Parathyroid adenoma (tissue), 2 donors: Measurements from ENCODE around the gene EID1.
A peak's percentile ranks its signal among the peaks of the same experiment; 100 is the strongest.
"Not testable (repeated sequence)": the region's sequence is repeated elsewhere in the genome, so short reads cannot be mapped to it uniquely, and the experiment has no call there.

Source experiments
- H2AFZ ChIP-seq: fragments of 300-600 bp; sonication (generic); one replicate; pipeline ENCODE4 v1.7.0; 2017; ENCODE audit warnings: antibody characterized with exemption, mild to moderate bottlenecking
- H3K27ac ChIP-seq: fragments of 300-600 bp; sonication (generic); one replicate; pipeline ENCODE4 v1.7.0; 2017
- H3K27me3 ChIP-seq: fragments of 300-600 bp; sonication (generic); one replicate; pipeline ENCODE4 v1.7.0; 2017; ENCODE audit warnings: low read length; ENCODE audit not compliant: control insufficient read depth, insufficient read depth
- H3K36me3 ChIP-seq: fragments of 300-600 bp; sonication (generic); one replicate; pipeline ENCODE4 v1.7.0; 2017; ENCODE audit warnings: low read length; ENCODE audit not compliant: control insufficient read depth, insufficient read depth
- H3K4me1 ChIP-seq: fragments of 300-600 bp; sonication (generic); one replicate; pipeline ENCODE4 v1.7.0; 2017; ENCODE audit warnings: control low read depth
- H3K4me2 ChIP-seq: fragments of 300-600 bp; sonication (generic); one replicate; pipeline ENCODE4 v1.7.0; 2017; ENCODE audit warnings: low read length
- H3K4me3 ChIP-seq: fragments of 300-600 bp; sonication (generic); one replicate; pipeline ENCODE4 v1.7.0; 2017; ENCODE audit warnings: low read depth, low read length
- H3K79me2 ChIP-seq: fragments of 300-600 bp; sonication (generic); one replicate; pipeline ENCODE4 v1.7.0; 2017; ENCODE audit warnings: control low read depth
- H3K9ac ChIP-seq: fragments of 300-600 bp; sonication (generic); one replicate; pipeline ENCODE4 v1.7.0; 2017; ENCODE audit warnings: mild to moderate bottlenecking
- H3K9me3 ChIP-seq: fragments of 300-600 bp; sonication (generic); one replicate; pipeline ENCODE4 v1.7.0; 2017; ENCODE audit warnings: low read length; ENCODE audit not compliant: control insufficient read depth
- TF ChIP-seq, protein P1 (sequence below): fragments of 300-600 bp; sonication (generic); IDR thresholded peaks from one replicate; pipeline ENCODE4 v1.7.0; 2017; ENCODE audit warnings: antibody characterized with exemption, mild to moderate bottlenecking
- donor health status: primary hyperparathyroidism.

EID1 gene

DNA sequence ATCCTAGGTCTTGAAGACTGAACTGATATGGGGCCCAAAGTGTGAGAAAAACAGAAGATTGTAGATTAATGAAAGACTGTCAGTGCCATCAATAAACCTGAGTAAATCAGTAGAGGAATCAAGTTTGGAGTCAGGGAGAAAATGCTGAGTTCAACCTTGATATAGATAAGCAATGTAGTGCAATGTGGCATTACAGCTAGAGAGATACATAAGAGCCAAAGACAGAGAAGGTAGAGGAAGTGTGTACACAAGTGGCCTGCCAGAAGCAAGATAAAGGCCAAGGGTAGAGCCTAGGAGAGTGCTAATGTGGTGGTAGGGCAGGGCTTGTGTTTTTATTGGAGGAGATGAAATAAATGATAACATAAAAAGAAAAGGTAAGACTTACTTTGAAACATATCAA lies 26.0 kb upstream of the EID1 start:
- Histone ChIP-seq H2AFZ (no peak overlapping the region), H3K4me2 (no peak overlapping the region), H3K27ac (no peak overlapping the region), H3K27me3 (no peaks in the 10 kb centered on the region), H3K4me1 (no peaks in the 10 kb centered on the region), H3K4me3 (no peak overlapping the region), H3K9me3 (no peaks in the 10 kb centered on the region), H3K36me3 (no peaks in the 10 kb centered on the region), H3K79me2 (no peaks in the 10 kb centered on the region), H3K9ac (no peak overlapping the region)
- TF ChIP-seq, protein P1, sequence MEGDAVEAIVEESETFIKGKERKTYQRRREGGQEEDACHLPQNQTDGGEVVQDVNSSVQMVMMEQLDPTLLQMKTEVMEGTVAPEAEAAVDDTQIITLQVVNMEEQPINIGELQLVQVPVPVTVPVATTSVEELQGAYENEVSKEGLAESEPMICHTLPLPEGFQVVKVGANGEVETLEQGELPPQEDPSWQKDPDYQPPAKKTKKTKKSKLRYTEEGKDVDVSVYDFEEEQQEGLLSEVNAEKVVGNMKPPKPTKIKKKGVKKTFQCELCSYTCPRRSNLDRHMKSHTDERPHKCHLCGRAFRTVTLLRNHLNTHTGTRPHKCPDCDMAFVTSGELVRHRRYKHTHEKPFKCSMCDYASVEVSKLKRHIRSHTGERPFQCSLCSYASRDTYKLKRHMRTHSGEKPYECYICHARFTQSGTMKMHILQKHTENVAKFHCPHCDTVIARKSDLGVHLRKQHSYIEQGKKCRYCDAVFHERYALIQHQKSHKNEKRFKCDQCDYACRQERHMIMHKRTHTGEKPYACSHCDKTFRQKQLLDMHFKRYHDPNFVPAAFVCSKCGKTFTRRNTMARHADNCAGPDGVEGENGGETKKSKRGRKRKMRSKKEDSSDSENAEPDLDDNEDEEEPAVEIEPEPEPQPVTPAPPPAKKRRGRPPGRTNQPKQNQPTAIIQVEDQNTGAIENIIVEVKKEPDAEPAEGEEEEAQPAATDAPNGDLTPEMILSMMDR: no peak

DNA sequence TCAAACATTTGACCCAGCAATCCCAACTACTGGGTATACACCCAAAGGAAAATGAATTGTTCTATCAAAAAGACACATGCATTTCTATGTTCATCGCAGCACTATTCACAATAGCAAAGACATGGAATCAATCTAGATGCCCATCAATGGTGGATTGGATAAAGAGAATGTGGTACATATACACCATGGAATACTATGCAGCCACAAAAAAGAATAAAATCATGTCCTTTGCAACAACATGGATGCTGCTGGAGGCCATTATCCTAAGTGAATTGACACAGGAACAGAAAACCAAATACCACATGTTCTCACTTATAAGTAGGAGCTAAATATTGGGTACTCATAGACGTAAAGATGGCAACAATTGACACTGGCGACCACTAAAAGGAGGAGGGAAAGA lies 23.5 kb upstream of the EID1 start:
- H3K9ac ChIP-seq, H3K79me2 ChIP-seq, H3K4me2 ChIP-seq, H3K4me1 ChIP-seq, H3K36me3 ChIP-seq, H3K4me3 ChIP-seq, H3K9me3 ChIP-seq, H2AFZ ChIP-seq, H3K27ac ChIP-seq, H3K27me3 ChIP-seq: not testable (repeated sequence)

DNA sequence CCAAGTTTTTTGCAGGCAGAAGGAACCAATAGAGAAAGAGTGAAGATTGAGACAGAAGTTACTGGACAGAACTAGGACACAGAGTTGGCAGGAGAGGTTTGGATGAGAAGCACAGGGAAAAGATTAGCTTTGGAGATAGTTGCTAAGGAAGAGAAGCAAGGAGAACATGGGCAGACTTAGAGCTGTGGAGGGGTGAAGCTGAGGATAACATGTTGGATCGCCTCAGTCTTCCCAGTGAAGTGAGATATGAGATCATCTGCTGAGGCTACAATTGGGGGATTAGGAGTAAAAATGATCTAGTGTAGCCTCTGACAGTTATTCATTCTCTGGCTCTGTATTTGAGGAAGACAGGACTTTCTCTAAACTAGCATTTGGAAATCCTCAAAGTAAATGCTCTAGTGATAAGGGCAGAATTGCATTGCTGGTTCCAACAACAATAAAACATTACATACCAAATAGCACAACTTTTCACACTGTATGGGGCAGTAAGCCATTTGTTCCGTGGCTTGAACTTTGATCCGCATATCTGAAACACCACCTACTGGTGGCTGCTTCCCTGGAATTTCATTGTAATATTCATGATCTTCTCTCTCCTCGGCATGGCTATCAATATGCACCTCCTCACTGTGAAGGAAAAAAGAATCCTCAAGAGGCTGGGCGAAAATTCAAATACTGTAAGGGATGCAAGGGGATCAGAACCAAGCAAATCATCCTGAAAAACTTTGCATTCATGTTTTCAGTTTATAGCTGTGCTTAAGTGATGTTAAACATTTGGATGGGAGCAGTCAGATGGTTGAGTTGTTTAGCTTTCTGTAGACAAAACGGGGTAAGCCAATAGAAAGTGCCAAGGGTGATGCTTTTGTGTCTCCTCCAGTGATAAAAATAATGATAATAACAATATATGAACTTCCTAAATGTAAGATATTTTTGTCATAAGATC lies 22.2 kb upstream of the EID1 start:
- no peak overlapping the region for H3K4me2 ChIP-seq
- H3K4me1 ChIP-seq: no peaks in the 10 kb centered on the region
- H3K36me3 ChIP-seq: no peaks in the 10 kb centered on the region
- no peak overlapping the region for H3K4me3 ChIP-seq
- no peaks in the 10 kb centered on the region for H3K9me3 ChIP-seq
- H3K9ac ChIP-seq: no peak overlapping the region
- no peaks in the 10 kb centered on the region for H3K79me2 ChIP-seq
- H3K27ac ChIP-seq: no peak overlapping the region
- H3K27me3 ChIP-seq: no peaks in the 10 kb centered on the region
- peak overlapping the region; percentile 20 for H2AFZ ChIP-seq
- TF ChIP-seq, protein P1: peak; percentile 10

DNA sequence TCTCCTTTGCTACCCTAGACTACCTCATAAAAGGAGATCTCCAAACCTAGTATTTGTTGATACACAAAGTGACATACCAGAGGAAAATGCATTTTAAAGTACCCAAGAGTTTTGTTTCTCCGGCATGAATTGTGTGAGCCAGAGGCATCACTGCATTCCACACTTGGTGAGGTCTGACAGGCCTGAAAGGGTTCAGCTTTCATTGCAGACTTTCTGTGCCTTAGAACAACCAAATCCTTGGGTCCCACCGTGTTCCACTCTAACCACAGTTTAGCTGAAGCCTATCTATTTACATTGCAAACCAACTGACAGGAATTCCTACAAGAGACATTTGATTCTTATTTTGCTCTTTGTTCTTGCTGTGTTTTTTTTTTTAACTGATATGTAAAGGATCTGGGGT lies 21.0 kb upstream of the EID1 start:
- Histone ChIP-seq H3K36me3 (no peaks in the 10 kb centered on the region), H3K79me2 (no peaks in the 10 kb centered on the region), H2AFZ (no peak overlapping the region), H3K4me3 (no peak overlapping the region), H3K4me1 (no peaks in the 10 kb centered on the region), H3K27ac (no peak overlapping the region), H3K9ac (no peak overlapping the region), H3K27me3 (no peaks in the 10 kb centered on the region), H3K9me3 (no peaks in the 10 kb centered on the region), H3K4me2 (no peak overlapping the region)
- TF ChIP-seq, protein P1: no peak

DNA sequence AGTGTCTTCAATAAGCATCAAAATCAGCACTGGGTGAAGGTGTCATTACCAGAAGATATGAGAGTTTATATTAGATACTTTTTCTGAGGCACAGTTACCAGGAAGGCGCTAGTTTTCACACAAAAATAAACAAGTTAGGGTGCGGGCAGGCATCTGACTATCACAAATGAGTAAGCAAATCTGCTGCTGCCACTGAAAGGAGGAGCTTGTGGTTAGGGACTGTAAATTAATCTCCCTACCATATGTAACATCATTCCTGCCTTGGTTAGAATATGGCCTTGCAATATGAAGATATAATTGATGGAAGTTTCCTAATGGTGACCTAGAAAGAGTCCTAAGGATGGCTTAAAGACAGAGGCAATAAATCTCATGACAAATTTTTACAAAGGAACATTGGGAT lies 19.5 kb upstream of the EID1 start:
- Histone ChIP-seq H3K27ac (no peak overlapping the region), H3K79me2 (no peaks in the 10 kb centered on the region), H3K36me3 (no peaks in the 10 kb centered on the region), H3K4me1 (no peaks in the 10 kb centered on the region), H3K27me3 (no peaks in the 10 kb centered on the region), H2AFZ (no peak overlapping the region), H3K4me2 (no peak overlapping the region), H3K9ac (no peak overlapping the region), H3K9me3 (no peaks in the 10 kb centered on the region), H3K4me3 (no peak overlapping the region)
- TF ChIP-seq, protein P1: no peak
